ENCODE data around the gene AURKAIP1. TPM values are rescaled to one million over a fixed set of nuclear protein-coding genes. Genes with fewer than 3 reads are reported as not detected.

The AURKAIP1 gene
- polyA plus RNA-seq, 2 of the 4 experiments (the other 2 are of a cell fraction): 62.0 to 102 TPM

- ATAC-seq (no peak), FAIRE-seq (no peak), DNase-seq (ENCODE audit: low read depth in 1 of 2, low spot score in 1 of 2) (no peak)
- POLR2A ChIA-PET: no interaction called here
- Histone ChIP-seq H3K4me3 (no peak overlapping the region), H3K27ac (no peak overlapping the region), H3K4me2 (no peak overlapping the region), H3K4me1 (peaks cover 36% of the 10 kb centered on the region), H3K9me3 (no peaks in the 10 kb centered on the region)
- TF ChIP-seq CEBPB (IDR thresholded peaks at IDR 0.05): no peak
- no peak for TF ChIP-seq HOXB5 (CRISPR knock-in tag; IDR thresholded peaks at IDR 0.05)
- no peak for TF ChIP-seq RFX5 (IDR thresholded peaks at IDR 0.05)
- no peak for TF ChIP-seq NFE2L2 (conservative IDR thresholded peaks at IDR 0.05; ENCODE audit: low read length)
- no peak for TF ChIP-seq FOSB (CRISPR knock-in tag; IDR thresholded peaks at IDR 0.05)
- TF ChIP-seq ZSCAN20 (CRISPR knock-in tag; IDR thresholded peaks at IDR 0.05): no peak
- TF ChIP-seq JUNB (IDR thresholded peaks at IDR 0.05): no peak
- no peak for TF ChIP-seq POLR2AphosphoS2 (conservative IDR thresholded peaks at IDR 0.05; ENCODE audit: low read length)
- no peak for TF ChIP-seq JUN (IDR thresholded peaks at IDR 0.05)
- no peak for TF ChIP-seq ELK1 (IDR thresholded peaks at IDR 0.05; ENCODE audit: low read depth, low read length)
- TF ChIP-seq FOSL2 (IDR thresholded peaks at IDR 0.05): no peak
- TF ChIP-seq FOSL2 (CRISPR knock-in tag; IDR thresholded peaks at IDR 0.05): no peak
- no peak for TF ChIP-seq POLR2A (IDR thresholded peaks at IDR 0.05; ENCODE audit: low read length)
- TF ChIP-seq EP300 (IDR thresholded peaks at IDR 0.05): no peak
- 93% methylated on average over 7 of the region's 17 CpGs for WGBS (ENCODE audit: missing lambda C conversion rate)
- CTCF ChIA-PET: no interaction called here
Observed at GRCh38 chr1:1341549-1342021, 33.4 kb downstream of the AURKAIP1 start.

- DNase-seq (ENCODE audit: low read depth in 1 of 2, low spot score in 1 of 2): no peak
- H3K4me3 ChIP-seq: no peak overlapping the region
- no peak overlapping the region for H3K4me2 ChIP-seq
- WGBS (ENCODE audit: missing lambda C conversion rate): 90% methylated on average over 28 of the region's 36 CpGs
- peaks cover 30% of the 10 kb centered on the region for H3K4me1 ChIP-seq
- ChIA-PET CTCF (no interaction called here), POLR2A (no interaction called here)
- no peak for FAIRE-seq
- H3K9me3 ChIP-seq: no peaks in the 10 kb centered on the region
- H3K27ac ChIP-seq: no peak overlapping the region
- TF ChIP-seq ZFP36 (IDR thresholded peaks at IDR 0.05; ENCODE audit: borderline replicate concordance, partially characterized antibody) (no peak), NPAS2 (CRISPR knock-in tag; IDR thresholded peaks at IDR 0.05; ENCODE audit: borderline replicate concordance) (no peak), KDM5A (IDR thresholded peaks at IDR 0.05) (no peak), HMGXB4 (CRISPR knock-in tag; IDR thresholded peaks at IDR 0.05; ENCODE audit: borderline replicate concordance) (no peak), ZNF302 (CRISPR knock-in tag; IDR thresholded peaks at IDR 0.05) (no peak), POLR2AphosphoS2 (conservative IDR thresholded peaks at IDR 0.05; ENCODE audit: low read length) (no peak), BCL3 (IDR thresholded peaks at IDR 0.05) (no peak)
- no peak for ATAC-seq
Observed at GRCh38 chr1:1340791-1341548, 34.0 kb downstream of the AURKAIP1 start.

GRCh38 chr1:1340185-1340584, 34.8 kb downstream of the AURKAIP1 start:
- WGBS (ENCODE audit: missing lambda C conversion rate): 91% methylated on average over 18 of the region's 23 CpGs

More at GRCh38 chr1:1340185-1340584, 34.8 kb downstream of the AURKAIP1 start:
- Histone ChIP-seq H3K4me3 (no peak overlapping the region), H3K4me2 (no peak overlapping the region), H3K9me3 (no peaks in the 10 kb centered on the region), H3K4me1 (peaks cover 22% of the 10 kb centered on the region), H3K27ac (no peak overlapping the region)
- FAIRE-seq: no peak
- no peak for TF ChIP-seq CBX8 (IDR thresholded peaks at IDR 0.05)
- no peak for TF ChIP-seq ESRRA (IDR thresholded peaks at IDR 0.05; ENCODE audit: borderline replicate concordance, low read length)
- TF ChIP-seq POLR2A (IDR thresholded peaks at IDR 0.05; ENCODE audit: low read length): no peak
- no peak for TF ChIP-seq ZNF302 (CRISPR knock-in tag; IDR thresholded peaks at IDR 0.05)
- no peak for TF ChIP-seq HEYL (CRISPR knock-in tag; IDR thresholded peaks at IDR 0.05)
- TF ChIP-seq RAD21 (conservative IDR thresholded peaks at IDR 0.05 in 1 of 2, IDR thresholded peaks at IDR 0.05 in 1 of 2): no peak
- no peak for TF ChIP-seq MYC (IDR thresholded peaks at IDR 0.05; ENCODE audit: borderline replicate concordance, low read length)
- TF ChIP-seq FOXS1 (CRISPR knock-in tag; IDR thresholded peaks at IDR 0.05): no peak
- TF ChIP-seq ATOH8 (CRISPR knock-in tag; IDR thresholded peaks at IDR 0.05; ENCODE audit: low read depth): no peak
- TF ChIP-seq BCL3 (IDR thresholded peaks at IDR 0.05): no peak
- no peak for TF ChIP-seq KDM1A (IDR thresholded peaks at IDR 0.05; ENCODE audit: low read depth)
- no peak for TF ChIP-seq HOXB13 (CRISPR knock-in tag; IDR thresholded peaks at IDR 0.05; ENCODE audit: low read depth)
- ATAC-seq: no peak
- DNase-seq (ENCODE audit: low read depth in 1 of 2, low spot score in 1 of 2): no peak
- CTCF ChIA-PET: interaction anchor here (1.0 kb wide), 1 partner anchor 32 kb away, joined by 4 read pairs; no protein-coding TSS in a partner anchor
- POLR2A ChIA-PET: no interaction called here
